Liver (tissue), 9 donors: ENCODE results near the gene TINAGL1. TPM values are rescaled to one million over a fixed set of nuclear protein-coding genes. Genes with fewer than 3 reads are reported as not detected.

Experiments used
- DNase-seq: peaks from one replicate; pipeline ENCODE4 v3.0.0-alpha.2; 2017; ENCODE audit warnings: low spot score
- H3K27ac ChIP-seq, 2 donors: one replicate each; pipeline ENCODE4 v1.7.0; 2013; ENCODE audit warnings: inconsistent platforms in 2 of 2, low read length in 2 of 2, control low read depth in 1 of 2, low read depth in 1 of 2, mild to moderate bottlenecking in 1 of 2
- H3K27me3 ChIP-seq, 4 donors: one replicate each; pipeline versions ENCODE4 v1.6.1 to v1.7.0; 2013; ENCODE audit warnings: low read length in 3 of 4, inconsistent platforms in 1 of 4, mild to moderate bottlenecking in 1 of 4, moderate library complexity in 1 of 4; ENCODE audit not compliant: control insufficient read depth in 4 of 4, insufficient read depth in 4 of 4
- H3K36me3 ChIP-seq, 4 donors: one replicate each; pipeline versions ENCODE4 v1.6.1 to v1.7.0; 2013; ENCODE audit warnings: low read length in 3 of 4, mild to moderate bottlenecking in 3 of 4, low read depth in 1 of 4, moderate library complexity in 1 of 4; ENCODE audit not compliant: control insufficient read depth in 4 of 4, insufficient read depth in 3 of 4
- H3K4me1 ChIP-seq, 4 donors: one replicate each; pipeline versions ENCODE4 v1.6.1 to v1.7.0; 2013; ENCODE audit warnings: low read length in 3 of 4, mild to moderate bottlenecking in 3 of 4, moderate library complexity in 1 of 4; ENCODE audit not compliant: control insufficient read depth in 4 of 4, insufficient read depth in 4 of 4
- H3K4me3 ChIP-seq, 3 donors: one replicate each; pipeline versions ENCODE4 v1.6.1 to v1.7.0; 2013; ENCODE audit warnings: low read length in 3 of 3, control low read depth in 1 of 3, low read depth in 1 of 3, mild to moderate bottlenecking in 1 of 3
- H3K9ac ChIP-seq, 2 donors: one replicate each; pipeline ENCODE4 v1.7.0; 2013; ENCODE audit warnings: low read length in 2 of 2, mild to moderate bottlenecking in 2 of 2, moderate library complexity in 2 of 2, control low read depth in 1 of 2, low read depth in 1 of 2
- H3K9me3 ChIP-seq, 4 donors: one replicate each; pipeline versions ENCODE4 v1.6.1 to v1.7.0; 2013; ENCODE audit warnings: low read length in 3 of 4; ENCODE audit not compliant: control insufficient read depth in 4 of 4
- ATF3 ChIP-seq: IDR thresholded peaks from 2 replicates; pipeline ENCODE4 v1.6.1; 2016; ENCODE audit warnings: antibody characterized with exemption
- CTCF ChIP-seq: fragments of 150-350 bp; IDR thresholded peaks from 2 replicates; pipeline ENCODE4 v1.5.1; 2017; ENCODE audit warnings: improper control_type of control experiment, low read depth, low read length; ENCODE audit not compliant: missing input control
- EGR1 ChIP-seq, 2 donors: IDR thresholded peaks; 2 replicates each; pipeline ENCODE4 v1.6.1; 2016 to 2018; ENCODE audit warnings: antibody characterized with exemption in 2 of 2, low read depth in 2 of 2
- FOXA1 ChIP-seq: IDR thresholded peaks from 2 replicates; pipeline ENCODE4 v1.6.1; 2016; ENCODE audit warnings: antibody characterized with exemption
- FOXA2 ChIP-seq: IDR thresholded peaks from 2 replicates; pipeline ENCODE4 v1.6.1; 2016; ENCODE audit warnings: antibody characterized with exemption
- GABPA ChIP-seq, 2 donors: IDR thresholded peaks in 1 of 2; conservative IDR thresholded peaks in 1 of 2; 2 replicates each; pipeline ENCODE4 v1.6.1; 2016; ENCODE audit warnings: antibody characterized with exemption in 2 of 2, mild to moderate bottlenecking in 1 of 2, moderate library complexity in 1 of 2
- HNF4A ChIP-seq, 2 donors: conservative IDR thresholded peaks; 2 replicates each; pipeline ENCODE4 v1.6.1; 2016; ENCODE audit warnings: antibody characterized with exemption in 2 of 2, mild to moderate bottlenecking in 2 of 2
- HNF4G ChIP-seq: IDR thresholded peaks from 2 replicates; pipeline ENCODE4 v1.6.1; 2016; ENCODE audit warnings: antibody characterized with exemption
- MAX ChIP-seq: IDR thresholded peaks from 2 replicates; pipeline ENCODE4 v1.6.1; 2016; ENCODE audit warnings: antibody characterized with exemption
- NR2F2 ChIP-seq: IDR thresholded peaks from 2 replicates; pipeline ENCODE4 v1.6.1; 2016; ENCODE audit warnings: antibody characterized with exemption
- RAD21 ChIP-seq, 2 donors: IDR thresholded peaks; 2 replicates each; pipeline ENCODE4 v1.6.1; 2016; ENCODE audit warnings: antibody characterized with exemption in 2 of 2, mild to moderate bottlenecking in 2 of 2
- REST ChIP-seq: IDR thresholded peaks from 2 replicates; pipeline ENCODE4 v1.6.1; 2016; ENCODE audit warnings: antibody characterized with exemption, mild to moderate bottlenecking
- YY1 ChIP-seq: IDR thresholded peaks from 2 replicates; pipeline ENCODE4 v1.6.1; 2016; ENCODE audit warnings: antibody characterized with exemption, mild to moderate bottlenecking
- ZBTB33 ChIP-seq: IDR thresholded peaks from 2 replicates; pipeline ENCODE4 v1.6.1; 2016; ENCODE audit warnings: antibody characterized with exemption
- WGBS: extraction: QIAGEN DNeasy Blood & Tissue Kit; methylation state at CpG from one replicate; pipeline ENCODE4 v1.1.7; 2013; 5-methylcytosine and 5-hydroxymethylcytosine counted together
- polyA plus RNA-seq, 2 donors: library from polyadenylated mRNA; stranded (reverse) in 1 of 2; unstranded in 1 of 2; fragments of 200-250 nt in 1 of 2; fragments of >200 nt in 1 of 2; fragmentation: Nextera tagmentation in 1 of 2; extraction: Ambion mirVana in 1 of 2; gene quantifications; one replicate each; pipeline versions ENCODE4 v1.2.1 to v1.2.3, GENCODE V29; 2013 to 2015
- total RNA-seq, 2 donors: library from RNA; depleted of rRNA; stranded (reverse); fragments of >200 nt; gene quantifications; one replicate each; pipeline ENCODE4 v1.2.3, GENCODE V29; 2014
- donor health status: healthy.
- donor health status: healthy.
- donor health status: healthy.
- donor health status: healthy.
- donor health status: healthy.

TINAGL1 gene
- total and polyA plus RNA-seq, 4 donors = 8.7 to 52.9 (median 25.6) TPM

- 94% methylated on average over 2 of the region's 2 CpGs for WGBS
- Histone ChIP-seq H3K9me3 (no peaks in the 10 kb centered on the region), H3K27ac (no peak overlapping the region), H3K27me3 (no peaks in the 10 kb centered on the region), H3K4me1 (no peaks in the 10 kb centered on the region), H3K4me3 (no peak overlapping the region), H3K36me3 (no peaks in the 10 kb centered on the region), H3K9ac (no peak overlapping the region)
- no peak for DNase-seq
- TF ChIP-seq GABPA (IDR thresholded peaks at IDR 0.05 in 1 of 2, conservative IDR thresholded peaks at IDR 0.05 in 1 of 2) (no peak), FOXA1 (no peak), ZBTB33 (no peak), YY1 (no peak), MAX (no peak), CTCF (no peak), NR2F2 (no peak), ATF3 (no peak), REST (no peak), HNF4G (no peak), RAD21 (IDR thresholded peaks at IDR 0.05) (no peak), HNF4A (conservative IDR thresholded peaks at IDR 0.05) (no peak), EGR1 (IDR thresholded peaks at IDR 0.05; ENCODE audit: low read depth in 2 of 2) (no peak), FOXA2 (no peak)
Observed at GRCh38 chr1:31602081-31602480, 25.8 kb downstream of the TINAGL1 start.

- Histone ChIP-seq H3K27ac (no peak overlapping the region), H3K27me3 (peaks cover 0 to 3% (median 0%) of the 10 kb centered on the region in 4 donors), H3K9ac (no peak overlapping the region), H3K4me1 (no peaks in the 10 kb centered on the region), H3K4me3 (no peak overlapping the region), H3K9me3 (no peaks in the 10 kb centered on the region), H3K36me3 (no peaks in the 10 kb centered on the region)
- no peak for DNase-seq
- WGBS = 86% methylated on average over 4 of the region's 4 CpGs
- TF ChIP-seq HNF4G = no peak
- no peak for TF ChIP-seq CTCF
- TF ChIP-seq REST = no peak
Observed at GRCh38 chr1:31605908-31606427, 29.7 kb downstream of the TINAGL1 start.
